ENCODE data around the gene SNX9.

SNX9 gene

DNA sequence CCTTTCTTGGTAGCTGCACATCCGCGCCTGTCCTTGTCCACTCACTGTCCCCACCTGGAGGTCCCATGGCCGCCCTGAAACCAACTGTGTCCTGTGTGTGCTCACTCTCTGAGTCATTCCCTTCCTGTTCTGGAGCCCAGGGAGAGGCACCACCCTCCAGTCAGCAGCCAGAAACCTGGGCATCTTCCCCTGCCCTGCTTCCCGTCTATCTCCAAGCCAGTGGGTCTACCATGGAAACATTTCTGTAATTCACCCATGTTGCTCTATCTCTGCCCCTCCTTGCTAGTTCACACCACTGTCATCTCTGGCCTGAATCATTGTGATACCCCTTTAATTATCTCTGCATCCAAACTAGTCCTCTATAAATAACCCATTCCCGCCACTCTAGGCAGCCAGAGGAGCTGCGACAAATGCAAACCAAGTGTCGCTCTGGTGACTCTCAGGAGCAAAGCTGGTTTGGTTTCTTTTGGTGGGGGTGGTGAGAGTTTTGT lies 129.9 kb downstream of the SNX9 start:
- TF ChIP-seq EGR1 (IDR thresholded peaks at IDR 0.05) (no peak), CREB1 (IDR thresholded peaks at IDR 0.05; ENCODE audit: low read depth) (no peak), TCF12 (IDR thresholded peaks at IDR 0.05; ENCODE audit: low read depth) (no peak), YY1 (IDR thresholded peaks at IDR 0.05; ENCODE audit: low read depth) (no peak), EP300 (IDR thresholded peaks at IDR 0.05; ENCODE audit: borderline replicate concordance) (no peak), REST (IDR thresholded peaks at IDR 0.05; ENCODE audit: low read depth) (no peak), TEAD4 (IDR thresholded peaks at IDR 0.05) (no peak), ZBTB7A (IDR thresholded peaks at IDR 0.05; ENCODE audit: low read depth) (no peak)

- no peak for TF ChIP-seq EGR1 (IDR thresholded peaks at IDR 0.05)
- TF ChIP-seq, protein P1, sequence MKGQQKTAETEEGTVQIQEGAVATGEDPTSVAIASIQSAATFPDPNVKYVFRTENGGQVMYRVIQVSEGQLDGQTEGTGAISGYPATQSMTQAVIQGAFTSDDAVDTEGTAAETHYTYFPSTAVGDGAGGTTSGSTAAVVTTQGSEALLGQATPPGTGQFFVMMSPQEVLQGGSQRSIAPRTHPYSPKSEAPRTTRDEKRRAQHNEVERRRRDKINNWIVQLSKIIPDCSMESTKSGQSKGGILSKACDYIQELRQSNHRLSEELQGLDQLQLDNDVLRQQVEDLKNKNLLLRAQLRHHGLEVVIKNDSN (IDR thresholded peaks at IDR 0.05): no peak
- no peak for TF ChIP-seq ZBTB7A (IDR thresholded peaks at IDR 0.05; ENCODE audit: low read depth)
- TF ChIP-seq RAD21 (IDR thresholded peaks at IDR 0.05; ENCODE audit: low read depth): no peak
- TF ChIP-seq FOXM1 (IDR thresholded peaks at IDR 0.05; ENCODE audit: borderline replicate concordance, low read depth): no peak
- no peak for TF ChIP-seq EP300 (IDR thresholded peaks at IDR 0.05; ENCODE audit: borderline replicate concordance)
- TF ChIP-seq TCF12 (IDR thresholded peaks at IDR 0.05; ENCODE audit: low read depth): no peak
- no peak for TF ChIP-seq CREB1 (IDR thresholded peaks at IDR 0.05; ENCODE audit: low read depth)
- TF ChIP-seq NFIC (IDR thresholded peaks at IDR 0.05): no peak
- no peak for TF ChIP-seq MAX (IDR thresholded peaks at IDR 0.05)
- no peak for TF ChIP-seq YY1 (IDR thresholded peaks at IDR 0.05; ENCODE audit: low read depth)
- no peak for TF ChIP-seq REST (IDR thresholded peaks at IDR 0.05; ENCODE audit: low read depth)
- no peak for TF ChIP-seq TAF1 (IDR thresholded peaks at IDR 0.05; ENCODE audit: low read depth)
- TF ChIP-seq CEBPB (IDR thresholded peaks at IDR 0.05): no peak
- TF ChIP-seq TEAD4 (IDR thresholded peaks at IDR 0.05): no peak
These were observed 130.6 kb downstream of the SNX9 start for GRCh38 chr6:157953580-157954091.

DNA sequence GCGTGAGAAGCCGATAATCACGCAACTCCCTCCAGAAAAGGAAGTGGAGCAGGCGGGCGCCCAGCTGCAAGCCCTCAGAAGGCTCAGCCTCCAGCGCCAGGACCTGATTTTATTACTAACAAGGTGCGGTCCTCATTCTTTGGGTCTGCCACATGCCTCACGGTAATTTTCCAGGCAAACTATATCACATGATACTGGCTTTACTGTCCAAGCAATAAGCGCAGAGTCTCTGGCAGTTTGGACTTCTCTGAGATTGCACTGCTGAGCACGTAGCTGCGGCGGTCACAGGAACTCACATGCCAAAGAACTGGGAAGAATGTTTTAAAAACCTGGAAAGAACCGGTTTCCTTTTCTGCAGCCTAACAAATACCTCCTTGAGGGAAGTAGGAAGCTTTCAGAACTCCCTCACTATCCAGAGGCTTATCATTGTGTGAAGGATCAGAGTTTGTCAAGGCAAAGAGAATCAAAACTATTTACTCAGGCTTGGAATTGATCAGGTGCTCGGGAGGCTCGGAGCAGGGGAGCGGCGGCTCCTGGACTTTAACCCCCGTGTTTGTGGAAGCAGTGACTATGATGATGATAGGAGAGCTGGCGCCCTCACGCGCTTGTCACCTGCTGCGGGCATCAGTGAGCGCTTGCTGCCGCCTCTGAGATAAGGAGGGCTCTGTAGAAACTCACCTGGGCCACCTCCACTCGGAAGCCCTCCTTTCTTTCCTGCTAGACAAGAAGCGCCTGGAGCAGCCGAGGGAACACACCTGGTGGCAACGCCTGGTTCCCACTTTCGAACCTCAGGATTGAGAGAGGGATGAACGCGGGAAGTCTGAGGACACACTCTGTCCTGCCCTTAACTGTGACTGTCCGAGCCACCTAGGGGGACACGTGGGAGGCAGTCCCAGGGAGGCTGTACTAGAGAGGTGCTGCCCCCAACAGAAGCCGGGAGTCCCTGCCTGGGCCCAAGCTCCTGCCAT lies 131.4 kb downstream of the SNX9 start:
- TF ChIP-seq REST (IDR thresholded peaks at IDR 0.05; ENCODE audit: low read depth) (no peak), CEBPB (IDR thresholded peaks at IDR 0.05) (no peak), RAD21 (IDR thresholded peaks at IDR 0.05; ENCODE audit: low read depth) (no peak), EGR1 (IDR thresholded peaks at IDR 0.05) (no peak), CREB1 (IDR thresholded peaks at IDR 0.05; ENCODE audit: low read depth) (no peak)

GRCh38 chr6:157955675-157956074 lies 132.6 kb downstream of the SNX9 start:
- TF ChIP-seq TAF1 (IDR thresholded peaks at IDR 0.05; ENCODE audit: low read depth): no peak
- TF ChIP-seq EP300 (IDR thresholded peaks at IDR 0.05; ENCODE audit: borderline replicate concordance): no peak
- no peak for TF ChIP-seq TCF12 (IDR thresholded peaks at IDR 0.05; ENCODE audit: low read depth)
- no peak for TF ChIP-seq REST (IDR thresholded peaks at IDR 0.05; ENCODE audit: low read depth)
- TF ChIP-seq, protein P1 (IDR thresholded peaks at IDR 0.05): no peak
- TF ChIP-seq TEAD4 (IDR thresholded peaks at IDR 0.05): no peak
- TF ChIP-seq RAD21 (IDR thresholded peaks at IDR 0.05; ENCODE audit: low read depth): no peak
- no peak for TF ChIP-seq MAX (IDR thresholded peaks at IDR 0.05)
- no peak for TF ChIP-seq ZBTB7A (IDR thresholded peaks at IDR 0.05; ENCODE audit: low read depth)
- no peak for TF ChIP-seq NFIC (IDR thresholded peaks at IDR 0.05)
- no peak for TF ChIP-seq CREB1 (IDR thresholded peaks at IDR 0.05; ENCODE audit: low read depth)
- no peak for TF ChIP-seq CEBPB (IDR thresholded peaks at IDR 0.05)

Data from Ishikawa (cell line).